HepG2 (cell line): ENCODE data around the gene AKR1C3. TPM values are rescaled to one million over a fixed set of nuclear protein-coding genes. Genes with fewer than 3 reads are reported as not detected.

ENCODE experiments used
- ELF4 ChIP-seq: sonication (generic); formaldehyde crosslinking; IDR thresholded peaks from 2 replicates; pipeline ENCODE4 v1.5.0; 2020; ENCODE audit warnings: missing genetic modification reagents, mild to moderate bottlenecking, moderate library complexity, borderline replicate concordance
- HDAC6 ChIP-seq: fragments of 200-600 bp; sonication (generic); IDR thresholded peaks from 2 replicates; pipeline ENCODE4 v1.7.0; 2017; ENCODE audit warnings: mild to moderate bottlenecking, antibody characterized with exemption, low read length, low read depth
- KDM1A ChIP-seq: IDR thresholded peaks from 2 replicates; pipeline ENCODE4 v1.6.1; 2016; ENCODE audit warnings: missing compliant biosample characterization
- KMT2B ChIP-seq: IDR thresholded peaks from 2 replicates; pipeline ENCODE4 v1.6.1; 2016; ENCODE audit warnings: missing genetic modification reagents, missing compliant biosample characterization
- MAF1 ChIP-seq: sonication (generic); formaldehyde crosslinking; IDR thresholded peaks from 2 replicates; pipeline ENCODE4 v1.5.0; 2020; ENCODE audit warnings: missing genetic modification reagents, borderline replicate concordance
- MZF1 ChIP-seq: sonication (generic); formaldehyde crosslinking; IDR thresholded peaks from 2 replicates; pipeline ENCODE4 v1.8.1; 2023; ENCODE audit warnings: mild to moderate bottlenecking, missing genetic modification reagents, borderline replicate concordance
- NFE2 ChIP-seq: sonication (generic); formaldehyde crosslinking; IDR thresholded peaks from 2 replicates; pipeline ENCODE4 v1.4.0; 2020; ENCODE audit warnings: missing genetic modification reagents
- PATZ1 ChIP-seq: sonication (generic); formaldehyde crosslinking; IDR thresholded peaks from 2 replicates; pipeline ENCODE4 v1.4.0; 2020; ENCODE audit warnings: missing genetic modification reagents
- POLR2AphosphoS5 ChIP-seq: IDR thresholded peaks from 2 replicates; pipeline ENCODE4 v1.6.1; 2012; ENCODE audit warnings: low read depth, low read length
- RFX1 ChIP-seq: fragments of 450-650 bp; IDR thresholded peaks from 2 replicates; pipeline ENCODE4 v1.6.1; 2017
- WIZ ChIP-seq: sonication (generic); formaldehyde crosslinking; IDR thresholded peaks from 2 replicates; pipeline ENCODE4 v1.5.1; 2020; ENCODE audit warnings: mild to moderate bottlenecking, missing genetic modification reagents
- ZFP91 ChIP-seq: sonication (generic); formaldehyde crosslinking; IDR thresholded peaks from 2 replicates; pipeline ENCODE4 v1.9.0; 2022; ENCODE audit warnings: missing genetic modification reagents, mild to moderate bottlenecking, borderline replicate concordance
- ZKSCAN5 ChIP-seq: sonication (generic); formaldehyde crosslinking; IDR thresholded peaks from 2 replicates; pipeline ENCODE4 v1.5.1; 2020; ENCODE audit warnings: mild to moderate bottlenecking, missing genetic modification reagents
- ZNF10 ChIP-seq: sonication (generic); formaldehyde crosslinking; IDR thresholded peaks from 2 replicates; pipeline ENCODE4 v1.4.0; 2020; ENCODE audit warnings: mild to moderate bottlenecking, low read depth, missing genetic modification reagents, borderline replicate concordance
- ZNF230 ChIP-seq: sonication (generic); formaldehyde crosslinking; IDR thresholded peaks from 2 replicates; pipeline ENCODE4 v1.4.0; 2020; ENCODE audit warnings: mild to moderate bottlenecking, missing genetic modification reagents
- ZNF34 ChIP-seq: sonication (generic); formaldehyde crosslinking; IDR thresholded peaks from 2 replicates; pipeline ENCODE4 v1.4.0; 2020; ENCODE audit warnings: mild to moderate bottlenecking, missing genetic modification reagents, borderline replicate concordance
- ZNF589 ChIP-seq: sonication (generic); formaldehyde crosslinking; conservative IDR thresholded peaks from 2 replicates; pipeline ENCODE4 v1.8.0; 2022; ENCODE audit warnings: mild to moderate bottlenecking, moderate library complexity, missing genetic modification reagents
- ZNF704 ChIP-seq: sonication (generic); formaldehyde crosslinking; IDR thresholded peaks from 2 replicates; pipeline ENCODE4 v1.8.1; 2023; ENCODE audit warnings: mild to moderate bottlenecking, inconsistent platforms, moderate library complexity, missing genetic modification reagents, borderline replicate concordance
- ZNF747 ChIP-seq: sonication (generic); formaldehyde crosslinking; IDR thresholded peaks from 2 replicates; pipeline ENCODE4 v1.8.1; 2023; ENCODE audit warnings: missing genetic modification reagents, mild to moderate bottlenecking, borderline replicate concordance
- ZNF776 ChIP-seq: sonication (generic); formaldehyde crosslinking; IDR thresholded peaks from 2 replicates; pipeline ENCODE4 v1.4.0; 2020; ENCODE audit warnings: mild to moderate bottlenecking, missing genetic modification reagents
- ZNF784 ChIP-seq: sonication (generic); formaldehyde crosslinking; IDR thresholded peaks from 2 replicates; pipeline ENCODE4 v1.5.1; 2020; ENCODE audit warnings: missing genetic modification reagents, mild to moderate bottlenecking, borderline replicate concordance
- ZNF816 ChIP-seq: sonication (generic); formaldehyde crosslinking; IDR thresholded peaks from 2 replicates; pipeline ENCODE4 v1.8.0; 2022; ENCODE audit warnings: missing genetic modification reagents, mild to moderate bottlenecking, borderline replicate concordance
- ZSCAN21 ChIP-seq: sonication (generic); formaldehyde crosslinking; IDR thresholded peaks from 2 replicates; pipeline ENCODE4 v1.8.0; 2022; ENCODE audit warnings: mild to moderate bottlenecking, missing genetic modification reagents, moderate library complexity, borderline replicate concordance
- polyA plus RNA-seq, 8 experiments: library from polyadenylated mRNA; depleted of rRNA in 3 of 8; stranded (reverse) in 7 of 8; unstranded in 1 of 8; fragments of >200 nt; fragmentation: Illumina TruSeq in 4 of 8; extraction: Trizol in 4 of 8; gene quantifications; 2 replicates each; pipeline versions ENCODE4 v1.2.1 to v1.2.3, GENCODE V29; 2011 to 2016; ENCODE audit warnings: low read depth in 4 of 8, missing spikeins in 1 of 8, mixed read lengths in 1 of 8; ENCODE audit not compliant: insufficient read depth in 1 of 8
- total RNA-seq, 5 experiments: library from RNA; depleted of rRNA; stranded (reverse); fragments of >200 nt; fragmentation: Illumina TruSeq; extraction: Trizol; gene quantifications; 2 replicates each; pipeline ENCODE4 v1.2.3, GENCODE V29; 2016; ENCODE audit warnings: low read depth in 1 of 5

The AKR1C3 gene
- total and polyA plus RNA-seq, 2 of the 13 experiments (the other 11 are each of a cell fraction or from before 2014, with no cell fraction given): 368 to 532 TPM

GRCh38 chr10:5147255-5147980 is 53.2 kb downstream of the AKR1C3 start (continued):
- TF ChIP-seq KMT2B (CRISPR knock-in tag) (peak; percentile 71; the same call in 1 of the 2 replicates), MAF1 (CRISPR knock-in tag) (0 out of 2 replicates have a peak, but pooled peaks have one; percentile 21), ZNF589 (peak; percentile 34; the same call in 1 of the 2 replicates), MZF1 (CRISPR knock-in tag) (no peak), ZSCAN21 (CRISPR knock-in tag) (0 out of 2 replicates have a peak, but pooled peaks have one; percentile 44), HDAC6 (no peak), ZNF816 (no peak), ZFP91 (peak; percentile 51; the same call in 1 of the 2 replicates), ZNF747 (CRISPR knock-in tag) (no peak; the same call in 1 of the 2 replicates), ZKSCAN5 (CRISPR knock-in tag) (no peak), RFX1 (no peak), ZNF10 (no peak), POLR2AphosphoS5 (peak; percentile 82), ZNF784 (CRISPR knock-in tag) (0 out of 2 replicates have a peak, but pooled peaks have one; percentile 34), WIZ (CRISPR knock-in tag) (0 out of 2 replicates have a peak, but pooled peaks have one; percentile 6), ELF4 (CRISPR knock-in tag) (no peak), ZNF776 (CRISPR knock-in tag) (no peak), KDM1A (CRISPR knock-in tag) (peak; percentile 57; the same call in 1 of the 2 replicates), ZNF230 (CRISPR knock-in tag) (peak; percentile 41; the same call in 1 of the 2 replicates), ZNF34 (CRISPR knock-in tag) (no peak), PATZ1 (CRISPR knock-in tag) (peak; percentile 73), ZNF704 (CRISPR knock-in tag) (no peak), NFE2 (no peak)
